Glutamatergic neuron (in vitro differentiated cells): Measurements from ENCODE around the gene PBOV1. TPM values are rescaled to one million over a fixed set of nuclear protein-coding genes. Genes with fewer than 3 reads are reported as not detected.

Experiments
- DNase-seq: peaks from one replicate; pipeline ENCODE4 v3.0.0; 2022
- H3K27ac Mint-ChIP-seq: one replicate; pipeline ENCODE4 v1.8.0; 2020; ENCODE audit warnings: mild to moderate bottlenecking, mixed read lengths, inconsistent platforms; ENCODE audit not compliant: unreplicated experiment
- H3K27me3 Mint-ChIP-seq: one replicate; pipeline ENCODE4 v1.8.0; 2020; ENCODE audit warnings: mild to moderate bottlenecking, moderate library complexity, mixed read lengths, inconsistent platforms; ENCODE audit not compliant: unreplicated experiment
- H3K36me3 Mint-ChIP-seq: one replicate; pipeline ENCODE4 v1.8.0; 2020; ENCODE audit warnings: mild to moderate bottlenecking, mixed read lengths, inconsistent platforms; ENCODE audit not compliant: unreplicated experiment
- H3K4me1 Mint-ChIP-seq: one replicate; pipeline ENCODE4 v1.8.0; 2020; ENCODE audit warnings: mild to moderate bottlenecking, low read depth, mixed read lengths, inconsistent platforms; ENCODE audit not compliant: unreplicated experiment
- H3K4me3 Mint-ChIP-seq: one replicate; pipeline ENCODE4 v1.8.0; 2020; ENCODE audit warnings: mild to moderate bottlenecking, mixed read lengths, inconsistent platforms; ENCODE audit not compliant: unreplicated experiment
- H3K9me3 Mint-ChIP-seq: one replicate; pipeline ENCODE4 v1.8.0; 2020; ENCODE audit warnings: mild to moderate bottlenecking, moderate library complexity, mixed read lengths, inconsistent platforms; ENCODE audit not compliant: unreplicated experiment
- total RNA-seq: library from RNA; stranded (reverse); fragmentation: NEBNext Ultra II Directional; extraction: Animal tissue kit (Norgen Biotek cat#: 25700); gene quantifications from one replicate; pipeline ENCODE4 v1.2.1, GENCODE V29; 2021; ENCODE audit not compliant: unreplicated experiment
- TF ChIP-seq, protein P1 (sequence below): fragments of 200-600 bp; sonication (generic); IDR thresholded peaks from one replicate; pipeline ENCODE4 v1.5.0; 2021; ENCODE audit not compliant: partially characterized antibody, unreplicated experiment

Gene PBOV1
- total RNA-seq, 1 donor from 2014 or later, result not detected

DNA sequence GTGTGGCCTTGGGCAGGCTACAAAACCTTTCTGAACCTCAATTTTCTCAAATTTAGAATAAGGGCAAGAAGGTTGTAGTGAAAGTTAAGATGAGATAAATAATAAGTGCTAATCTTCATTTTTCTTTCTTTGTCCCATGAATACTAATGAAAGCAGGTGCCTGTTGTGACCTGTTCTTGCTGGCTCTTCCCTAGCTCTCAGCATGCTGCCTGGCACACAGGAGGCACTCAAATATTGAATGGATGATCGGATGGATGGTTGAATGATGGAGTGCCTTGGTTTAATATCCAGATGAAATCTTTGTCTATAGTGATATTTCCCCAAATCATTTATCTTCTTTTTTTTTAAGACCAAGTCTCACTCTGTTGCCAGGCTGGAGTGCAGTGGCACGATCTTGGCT is 15.0 kb downstream of the PBOV1 start:
- Mint-ChIP-seq H3K9me3 (no peaks in the 10 kb centered on the region), H3K27ac (no peak overlapping the region)

DNA sequence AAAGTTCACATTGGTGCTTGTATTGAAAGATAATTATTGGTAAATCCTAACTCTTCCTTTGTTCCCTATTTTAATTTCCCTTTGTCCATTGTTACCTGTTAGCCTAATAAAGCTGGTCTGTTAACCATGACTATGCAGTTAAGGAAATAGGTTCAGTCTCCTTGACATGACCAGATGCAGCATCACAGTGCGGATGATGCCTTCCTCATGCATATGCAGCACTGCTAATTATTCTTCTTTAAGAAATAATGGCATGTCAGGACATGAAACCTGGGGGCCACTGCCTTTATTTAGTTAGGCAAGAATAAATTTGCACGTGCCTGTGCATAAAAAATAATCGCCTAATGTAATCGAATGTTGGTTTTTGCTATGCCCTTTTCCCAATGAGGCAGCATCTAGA is 16.5 kb downstream of the PBOV1 start:
- DNase-seq, result no peak
- Mint-ChIP-seq H3K4me3 (no peak overlapping the region), H3K27me3 (peaks cover 2% of the 10 kb centered on the region), H3K4me1 (peaks cover 10% of the 10 kb centered on the region), H3K36me3 (peaks cover 5% of the 10 kb centered on the region), H3K9me3 (no peaks in the 10 kb centered on the region), H3K27ac (no peak overlapping the region)
- TF ChIP-seq, protein P1, sequence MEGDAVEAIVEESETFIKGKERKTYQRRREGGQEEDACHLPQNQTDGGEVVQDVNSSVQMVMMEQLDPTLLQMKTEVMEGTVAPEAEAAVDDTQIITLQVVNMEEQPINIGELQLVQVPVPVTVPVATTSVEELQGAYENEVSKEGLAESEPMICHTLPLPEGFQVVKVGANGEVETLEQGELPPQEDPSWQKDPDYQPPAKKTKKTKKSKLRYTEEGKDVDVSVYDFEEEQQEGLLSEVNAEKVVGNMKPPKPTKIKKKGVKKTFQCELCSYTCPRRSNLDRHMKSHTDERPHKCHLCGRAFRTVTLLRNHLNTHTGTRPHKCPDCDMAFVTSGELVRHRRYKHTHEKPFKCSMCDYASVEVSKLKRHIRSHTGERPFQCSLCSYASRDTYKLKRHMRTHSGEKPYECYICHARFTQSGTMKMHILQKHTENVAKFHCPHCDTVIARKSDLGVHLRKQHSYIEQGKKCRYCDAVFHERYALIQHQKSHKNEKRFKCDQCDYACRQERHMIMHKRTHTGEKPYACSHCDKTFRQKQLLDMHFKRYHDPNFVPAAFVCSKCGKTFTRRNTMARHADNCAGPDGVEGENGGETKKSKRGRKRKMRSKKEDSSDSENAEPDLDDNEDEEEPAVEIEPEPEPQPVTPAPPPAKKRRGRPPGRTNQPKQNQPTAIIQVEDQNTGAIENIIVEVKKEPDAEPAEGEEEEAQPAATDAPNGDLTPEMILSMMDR, result no peak

More for the DNA sequence above, 15.0 kb downstream of the PBOV1 start:
- no peak for DNase-seq
- Mint-ChIP-seq H3K36me3 (peaks cover 5% of the 10 kb centered on the region), H3K4me1 (peaks cover 10% of the 10 kb centered on the region), H3K27me3 (peaks cover 2% of the 10 kb centered on the region), H3K4me3 (no peak overlapping the region)
- TF ChIP-seq, protein P1, result no peak

DNA sequence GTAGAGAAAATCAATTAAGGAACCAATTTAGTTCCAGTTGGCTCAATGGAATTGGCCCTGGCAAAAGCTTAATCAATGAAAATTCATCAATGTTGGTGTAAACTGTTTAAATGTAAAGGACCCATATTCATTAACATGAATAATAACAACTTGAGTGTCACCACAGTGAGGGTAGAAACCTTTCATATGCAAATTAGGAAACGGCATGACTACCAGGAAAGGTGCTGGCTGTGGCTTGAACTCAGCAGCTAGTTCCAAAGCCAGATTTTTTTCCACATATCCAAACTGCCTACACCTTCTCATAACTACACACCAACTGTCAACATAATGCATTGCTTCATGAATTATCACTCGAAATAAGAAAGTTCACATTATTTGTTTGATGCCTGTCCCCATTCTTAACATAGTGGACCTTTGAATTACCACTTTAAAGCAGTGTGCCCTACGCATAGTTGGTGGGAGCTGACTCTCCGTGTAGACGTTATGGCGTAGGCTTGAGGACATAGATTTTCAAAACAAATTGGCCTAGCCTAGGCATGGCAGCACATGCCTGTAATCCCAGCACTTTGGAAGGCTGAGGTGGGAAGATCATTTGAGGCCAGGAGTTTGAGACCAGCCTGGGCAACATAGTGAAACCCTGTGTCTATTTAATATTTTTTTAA is 19.7 kb downstream of the PBOV1 start:
- Mint-ChIP-seq H3K9me3 (peaks cover 3% of the 10 kb centered on the region), H3K27ac (no peak overlapping the region), H3K4me3 (no peak overlapping the region), H3K4me1 (no peaks in the 10 kb centered on the region), H3K36me3 (peaks cover 5% of the 10 kb centered on the region), H3K27me3 (peaks cover 4% of the 10 kb centered on the region)
- no peak for DNase-seq
- TF ChIP-seq, protein P1, result no peak

DNA sequence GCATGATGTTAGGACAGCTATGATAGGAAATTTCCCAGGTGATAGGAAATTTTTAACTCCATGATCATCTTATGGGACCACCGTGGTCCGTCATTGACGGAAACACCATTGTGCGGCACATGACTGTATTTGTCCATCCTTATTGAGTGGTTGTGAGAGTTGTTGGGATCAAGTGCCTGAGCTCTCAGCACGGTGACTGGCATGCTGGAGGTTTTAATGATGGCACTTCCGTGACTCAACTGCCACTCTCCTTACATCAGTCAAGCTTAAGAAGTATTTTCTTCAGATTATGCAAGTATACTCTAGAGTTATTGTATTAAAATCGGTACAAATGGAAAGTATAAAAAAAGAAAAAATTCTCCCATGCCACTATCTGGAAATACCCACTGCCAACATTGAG is 20.7 kb downstream of the PBOV1 start:
- no peak for DNase-seq
- peaks cover 3% of the 10 kb centered on the region for H3K9me3 Mint-ChIP-seq
- peaks cover 5% of the 10 kb centered on the region for H3K36me3 Mint-ChIP-seq
- H3K27ac Mint-ChIP-seq, result no peak overlapping the region
- no peak overlapping the region for H3K4me3 Mint-ChIP-seq
- TF ChIP-seq, protein P1, result no peak
- H3K4me1 Mint-ChIP-seq, result no peaks in the 10 kb centered on the region
- peaks cover 4% of the 10 kb centered on the region for H3K27me3 Mint-ChIP-seq

DNA sequence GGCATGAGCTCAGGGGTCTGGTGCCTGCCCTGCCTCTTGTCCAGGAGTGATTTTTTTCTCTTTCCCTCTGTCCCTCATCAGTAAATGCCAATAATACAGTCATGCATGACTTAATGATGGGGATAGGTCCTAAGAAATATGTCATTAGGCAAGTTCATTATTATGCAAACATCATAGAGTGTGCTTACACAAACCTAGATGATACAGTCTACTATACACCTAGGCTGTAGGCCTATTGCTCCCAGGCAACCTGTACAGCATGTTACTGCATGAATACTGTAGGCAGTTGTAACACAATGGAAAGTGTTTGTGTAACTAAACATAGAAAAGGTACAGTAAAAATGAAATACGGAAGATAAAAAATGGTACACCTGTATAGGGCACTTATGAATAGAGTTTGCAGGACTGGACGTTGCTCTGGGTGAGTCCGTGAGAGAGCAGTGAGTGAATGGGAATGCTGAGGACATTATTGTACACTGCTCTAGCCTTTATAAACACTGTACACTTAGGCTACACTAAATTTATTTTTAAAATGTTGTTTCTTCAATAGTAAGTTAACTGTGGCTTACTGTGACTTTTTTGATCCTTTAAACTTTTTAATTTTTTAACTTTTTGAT is 22.1 kb downstream of the PBOV1 start:
- Mint-ChIP-seq H3K27me3 (peaks cover 4% of the 10 kb centered on the region), H3K9me3 (peaks cover 3% of the 10 kb centered on the region), H3K4me1 (no peaks in the 10 kb centered on the region), H3K36me3 (peaks cover 5% of the 10 kb centered on the region), H3K27ac (no peak overlapping the region), H3K4me3 (no peak overlapping the region)
- DNase-seq, result no peak
- TF ChIP-seq, protein P1, result no peak
